NCI-H1436 (cell line): Measurements from ENCODE around the gene TTC28.
"Not testable (repeated sequence)": the region's sequence is repeated elsewhere in the genome, so short reads cannot be mapped to it uniquely, and the experiment has no call there.

ENCODE experiments used
- DNase-seq: peaks from one replicate; lab custom pipeline; 2025; lab: John Stamatoyannopoulos, UW

TTC28 gene

DNA sequence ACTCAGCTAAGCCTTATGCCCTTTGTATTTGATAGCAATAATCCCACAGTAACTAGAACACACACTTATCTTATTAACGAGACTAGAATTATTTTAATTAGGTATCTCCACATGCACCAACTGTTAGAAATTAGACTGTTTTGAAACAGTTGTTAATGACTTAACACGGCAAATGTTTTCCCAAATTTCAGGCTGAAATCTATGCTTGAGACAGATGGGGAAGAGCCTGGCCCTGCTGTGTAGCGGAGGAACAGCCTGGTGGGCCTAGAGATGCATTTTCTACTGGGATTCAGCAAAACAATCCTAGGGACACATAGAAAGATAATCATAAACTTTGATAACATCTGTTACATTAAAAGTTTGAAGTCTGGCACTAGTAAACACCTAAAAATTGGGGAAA lies 273.4 kb downstream of the TTC28 start:
- DNase-seq: no peak

DNA sequence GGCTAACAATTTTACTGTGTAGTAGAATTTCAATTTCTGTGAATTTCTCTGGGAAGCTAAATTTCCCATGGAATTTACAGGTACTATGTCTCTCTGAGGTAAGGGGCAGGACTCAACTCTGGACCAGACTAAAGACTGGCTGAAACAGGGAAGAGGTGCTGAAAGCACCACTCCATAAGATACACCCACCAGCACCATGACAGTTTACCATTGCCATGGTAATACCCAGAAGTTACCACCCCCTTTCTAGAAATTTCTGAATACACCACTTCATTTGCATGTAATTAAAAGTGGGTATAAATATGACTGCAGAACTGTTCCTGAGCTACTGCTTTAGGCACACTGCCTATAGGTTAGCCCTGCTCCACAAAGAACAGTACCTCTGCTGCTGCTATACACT lies 274.1 kb downstream of the TTC28 start:
- no peak for DNase-seq

DNA sequence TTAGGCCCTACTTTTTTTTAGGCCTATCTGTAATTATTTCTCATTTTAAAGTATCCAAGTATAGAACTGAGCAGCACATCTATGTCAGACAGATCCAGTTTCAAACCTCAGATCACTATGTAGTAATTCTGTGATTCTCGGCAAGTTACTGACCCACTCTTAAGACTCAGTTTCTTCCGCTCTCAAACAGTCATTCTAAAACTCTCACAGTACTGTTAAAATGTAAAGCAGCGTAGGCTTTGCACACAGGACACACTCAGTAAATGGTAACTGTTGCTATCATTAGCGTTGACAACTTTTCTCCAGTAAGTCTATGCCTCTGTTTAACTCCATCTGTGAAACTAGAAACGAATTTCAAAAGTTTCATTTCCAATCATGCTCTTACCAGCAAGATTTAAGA lies 277.1 kb downstream of the TTC28 start:
- no peak for DNase-seq

DNA sequence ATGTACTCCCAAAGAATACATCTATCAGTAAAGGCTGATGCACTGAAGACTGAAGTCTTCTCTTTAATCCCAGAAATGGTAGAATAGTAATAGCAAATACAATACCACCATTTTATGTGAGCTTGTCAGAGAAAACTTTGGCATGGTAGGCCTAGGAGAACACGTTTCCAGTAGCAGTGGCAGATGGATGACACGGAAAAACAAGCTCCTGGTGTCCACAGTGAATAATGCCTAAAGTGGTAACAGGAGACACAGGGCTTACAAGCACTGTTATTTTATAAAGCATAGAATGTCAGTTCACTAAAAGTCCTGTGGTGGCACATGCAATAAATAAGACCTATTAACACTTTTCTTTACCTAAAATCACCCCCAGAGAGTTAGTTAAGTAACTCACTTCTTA lies 277.6 kb downstream of the TTC28 start:
- DNase-seq: no peak

DNA sequence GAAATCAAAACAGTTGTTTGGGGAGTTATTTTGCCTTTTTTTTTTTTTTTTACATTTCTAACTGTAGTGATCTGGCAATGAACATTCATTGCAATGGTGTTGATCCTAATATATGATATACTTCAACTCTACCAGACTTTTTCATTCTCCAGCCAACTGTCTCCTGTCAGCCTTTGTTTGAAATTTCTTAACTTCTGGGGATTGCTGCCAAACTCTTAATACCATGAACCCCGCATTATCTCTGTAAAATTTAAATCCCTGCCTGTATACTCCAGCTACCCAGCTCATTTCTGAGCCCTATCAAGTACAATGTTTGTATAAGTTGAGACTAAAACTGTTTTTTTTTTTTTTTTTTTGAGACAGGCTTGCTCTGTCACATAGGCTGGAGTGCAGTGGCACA lies 280.7 kb downstream of the TTC28 start:
- no peak for DNase-seq

DNA sequence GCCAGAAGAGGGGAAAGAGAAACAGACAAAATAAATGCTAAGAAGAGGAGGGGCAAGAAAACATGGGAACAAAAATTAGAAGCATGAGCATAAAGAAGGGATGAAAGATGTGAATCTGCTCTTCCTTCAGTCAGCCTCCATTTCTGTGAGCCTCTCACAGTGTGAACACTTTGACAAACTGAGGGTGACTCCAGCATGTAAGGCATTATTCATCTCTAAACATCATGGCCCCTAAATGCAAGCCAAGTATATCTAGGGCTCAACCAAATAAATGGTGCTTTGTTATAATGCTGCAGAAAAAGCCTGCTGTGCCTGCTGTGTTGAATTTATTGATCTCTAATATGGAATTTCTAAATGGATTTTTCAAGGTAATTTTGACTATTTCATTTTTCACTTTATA lies 281.3 kb downstream of the TTC28 start:
- no peak for DNase-seq

DNA sequence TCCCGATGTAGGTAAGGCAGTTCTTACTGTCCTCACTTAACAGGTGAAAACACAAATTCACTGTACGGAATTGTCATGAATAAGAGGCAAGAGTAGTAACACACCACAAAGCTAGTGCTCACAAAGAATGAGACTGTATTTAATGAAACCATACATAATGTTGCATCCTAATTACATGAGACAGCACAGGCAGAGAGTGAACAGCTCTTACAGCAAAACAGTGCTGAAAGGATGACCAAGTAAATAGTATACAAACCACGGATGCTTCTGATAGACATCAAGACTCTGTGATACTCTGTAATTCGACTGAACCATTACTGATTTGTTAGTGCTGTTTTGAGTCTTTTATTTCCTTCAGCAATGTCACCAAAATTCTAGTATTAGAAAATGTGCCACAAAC lies 282.3 kb downstream of the TTC28 start:
- no peak for DNase-seq

DNA sequence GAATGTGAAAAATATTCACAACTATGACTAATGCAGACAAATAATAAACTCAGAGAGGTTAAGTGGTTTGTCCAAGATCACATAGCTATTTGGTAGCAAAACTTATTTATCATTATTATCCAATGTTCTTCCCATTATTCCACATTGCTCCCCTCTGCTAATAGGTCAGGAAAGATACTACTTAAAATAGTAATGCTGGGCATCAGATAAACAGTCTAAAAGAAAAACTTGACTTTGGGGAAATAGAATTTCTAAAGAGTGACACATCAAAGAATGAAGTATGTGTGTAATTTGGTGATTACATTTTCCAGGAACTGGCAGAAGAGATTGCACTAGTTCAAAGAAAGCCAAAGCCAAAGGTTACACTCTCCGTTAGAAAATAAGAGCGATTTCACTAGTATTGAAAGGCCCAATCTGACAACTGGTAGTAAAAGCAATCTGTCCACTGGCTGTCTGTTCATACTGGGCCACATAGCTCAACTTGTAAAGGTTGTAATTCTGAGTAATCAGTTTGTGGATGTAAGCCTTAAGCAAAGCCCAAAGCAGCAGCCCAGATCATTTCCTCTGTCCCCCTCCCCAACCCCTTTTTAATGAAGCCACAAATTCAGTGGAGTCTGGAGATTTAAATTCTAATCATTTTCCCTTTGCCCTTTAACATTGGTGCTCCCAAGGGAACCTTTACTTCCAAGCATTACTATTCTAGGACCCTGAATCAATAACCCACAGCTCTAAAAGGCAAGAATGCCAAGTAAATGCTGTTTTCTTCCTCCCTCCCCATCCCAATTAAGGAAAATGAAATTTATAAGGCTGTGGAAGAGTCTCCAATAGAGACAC lies 283.5 kb downstream of the TTC28 start:
- no peak for DNase-seq

DNA sequence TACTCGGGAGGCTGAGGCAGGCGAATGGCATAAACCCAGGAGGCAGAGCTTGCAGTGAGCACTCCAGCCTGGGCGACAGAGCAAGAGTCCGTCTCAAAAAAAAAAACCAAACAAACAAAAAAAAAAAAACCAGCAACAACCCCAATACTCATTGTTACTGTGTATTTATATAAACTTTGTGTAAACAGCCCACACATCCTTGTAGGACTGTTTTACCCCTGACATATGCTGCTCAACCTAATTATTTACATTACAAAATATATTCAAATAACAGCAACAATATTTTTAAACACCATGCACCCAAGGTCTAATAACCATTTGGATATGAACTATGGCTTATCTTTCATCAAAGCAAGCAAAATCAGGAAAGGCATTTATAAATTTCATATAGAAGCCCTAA lies 284.1 kb downstream of the TTC28 start:
- DNase-seq: no peak

DNA sequence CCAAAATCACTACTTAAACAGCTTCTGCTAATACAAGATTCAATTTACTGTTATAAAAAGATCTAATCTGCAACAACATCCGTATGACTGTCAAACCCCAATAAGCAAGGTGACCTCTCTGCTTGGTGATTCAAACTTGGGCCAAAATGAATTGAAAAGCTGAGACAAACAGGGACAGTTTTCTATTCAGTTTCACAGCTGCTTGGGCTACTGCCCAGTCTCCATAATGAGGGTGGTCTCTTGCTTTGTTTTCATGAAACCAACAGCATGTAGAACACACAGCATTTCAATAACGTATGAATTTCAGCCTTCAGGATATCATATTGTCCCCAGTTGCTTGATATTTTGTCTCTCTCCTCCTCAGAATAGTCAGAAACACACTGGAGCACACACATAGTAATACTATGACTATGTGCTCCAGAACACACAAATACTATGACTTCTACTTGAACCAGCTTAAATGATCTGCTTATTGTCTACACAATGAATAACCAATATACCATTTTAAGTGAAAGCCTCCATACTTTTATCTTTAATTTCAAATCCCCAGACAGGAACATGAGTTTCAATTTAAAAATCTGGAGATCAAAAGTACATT lies 285.0 kb downstream of the TTC28 start:
- no peak for DNase-seq

DNA sequence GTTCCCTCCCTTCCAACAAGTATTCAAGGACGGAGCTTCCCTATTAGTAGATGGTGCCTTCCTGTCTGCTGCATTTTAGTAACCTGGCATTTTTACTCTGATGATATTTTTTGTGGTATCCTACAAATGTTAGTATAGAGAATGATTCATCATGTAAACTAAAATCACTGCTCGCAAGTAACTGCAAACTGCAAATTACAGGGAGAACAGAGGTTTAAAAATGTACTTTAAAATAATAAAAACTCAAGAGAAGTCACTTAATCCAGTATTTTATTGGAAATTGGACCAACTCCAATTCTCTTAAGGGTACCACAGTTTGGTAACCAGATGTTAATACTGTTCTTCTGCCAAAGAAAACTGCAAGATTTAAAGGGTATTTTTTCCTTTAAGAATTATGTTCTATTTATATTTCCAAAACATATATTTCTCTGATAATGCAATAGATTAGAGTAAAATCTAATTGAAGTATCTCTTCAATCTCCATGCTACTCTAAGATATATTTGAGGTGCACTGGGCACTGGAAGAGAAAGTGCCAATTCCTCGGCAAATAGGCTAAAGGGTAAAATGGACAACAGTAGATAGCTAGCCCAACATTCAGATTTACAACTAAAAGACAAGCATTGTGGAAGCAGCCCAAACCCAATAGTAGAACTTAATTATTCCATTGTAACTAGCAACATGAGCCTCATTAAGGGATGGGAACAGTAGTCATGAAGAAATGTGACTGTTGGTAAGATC lies 298.0 kb downstream of the TTC28 start:
- no peak for DNase-seq

DNA sequence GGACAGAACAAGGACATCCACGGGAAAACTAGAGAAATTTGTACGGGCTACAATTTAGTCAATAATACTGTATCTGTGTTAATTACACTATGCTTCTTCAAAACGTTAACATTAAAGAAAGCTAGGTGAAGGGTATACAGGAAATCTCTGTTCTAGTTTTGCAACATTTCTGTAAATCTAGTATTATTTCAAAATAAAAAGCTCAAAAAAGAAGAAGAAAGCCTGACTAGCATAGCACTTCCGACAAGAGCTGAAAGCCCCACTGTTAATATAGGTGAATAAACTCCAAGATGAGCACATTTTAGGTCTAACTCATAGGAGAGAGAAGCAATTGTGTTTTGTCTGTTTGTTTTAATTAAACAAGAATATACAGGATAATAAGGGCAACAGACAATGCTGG lies 299.7 kb downstream of the TTC28 start:
- no peak for DNase-seq

DNA sequence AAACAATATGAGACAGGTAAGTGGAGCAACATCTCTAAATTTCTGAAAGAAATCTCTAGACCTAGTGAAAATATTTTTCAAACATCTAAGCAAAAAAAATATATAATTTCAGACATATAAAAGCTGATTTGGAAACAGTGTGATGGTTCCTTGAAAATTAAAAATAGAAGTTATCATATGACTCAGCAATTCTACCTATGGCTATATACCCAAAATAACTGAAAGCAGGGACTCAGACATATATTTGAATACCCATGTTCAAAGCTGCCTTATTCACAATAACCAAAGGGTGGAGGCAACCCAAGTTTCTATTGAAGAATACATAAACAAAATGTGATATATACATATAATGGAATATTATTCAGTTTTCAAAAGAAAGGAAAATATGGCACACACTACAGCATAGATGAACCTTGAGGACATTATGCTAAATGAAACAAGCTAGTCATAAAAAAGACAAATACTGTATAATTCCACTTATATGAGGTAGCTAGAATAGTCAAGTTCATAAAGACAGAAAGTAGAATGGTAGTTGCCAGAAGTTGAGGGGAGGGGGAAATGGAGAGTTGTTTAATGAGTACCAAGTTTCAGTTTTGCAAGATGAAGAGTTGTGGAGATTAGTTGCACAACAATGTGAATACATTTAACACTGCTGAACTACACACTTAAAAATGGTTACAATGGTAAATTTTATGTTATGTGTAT lies 300.4 kb downstream of the TTC28 start:
- no peak for DNase-seq

DNA sequence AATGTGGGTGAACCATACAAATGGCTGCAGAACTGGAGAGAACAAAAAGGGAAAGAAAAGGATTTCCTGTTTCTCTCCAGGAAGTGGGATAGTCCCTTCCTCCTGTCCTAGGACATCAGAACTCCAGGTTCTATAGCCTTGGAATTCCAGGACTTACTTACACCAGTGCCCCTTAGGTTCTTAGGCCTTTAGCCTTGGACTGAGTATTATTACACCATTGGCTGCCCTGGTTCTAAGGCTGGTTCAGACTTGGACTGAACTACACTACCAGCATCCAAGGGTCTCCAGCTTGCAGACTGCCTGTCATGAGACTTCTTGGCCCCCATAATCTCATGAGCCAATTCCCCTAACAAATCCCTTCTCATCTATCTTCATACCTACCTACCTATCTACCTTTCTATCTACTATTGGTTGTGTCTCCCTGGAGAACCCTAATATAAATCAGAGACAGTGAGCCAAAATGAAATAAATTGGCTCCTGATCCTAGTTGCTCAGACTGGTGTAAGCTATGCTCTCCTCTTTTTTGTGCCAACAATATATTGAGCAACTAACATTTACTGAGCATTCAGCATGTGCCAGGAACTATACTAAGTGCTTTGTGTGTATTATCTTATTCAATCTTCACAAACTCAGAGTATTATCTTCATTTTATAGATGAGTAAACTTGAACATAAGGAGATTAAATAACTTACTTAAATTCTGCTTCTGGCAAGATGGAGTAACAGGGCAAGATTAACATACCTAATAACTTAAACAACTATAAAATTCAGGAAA lies 303.7 kb downstream of the TTC28 start:
- DNase-seq: no peak

DNA sequence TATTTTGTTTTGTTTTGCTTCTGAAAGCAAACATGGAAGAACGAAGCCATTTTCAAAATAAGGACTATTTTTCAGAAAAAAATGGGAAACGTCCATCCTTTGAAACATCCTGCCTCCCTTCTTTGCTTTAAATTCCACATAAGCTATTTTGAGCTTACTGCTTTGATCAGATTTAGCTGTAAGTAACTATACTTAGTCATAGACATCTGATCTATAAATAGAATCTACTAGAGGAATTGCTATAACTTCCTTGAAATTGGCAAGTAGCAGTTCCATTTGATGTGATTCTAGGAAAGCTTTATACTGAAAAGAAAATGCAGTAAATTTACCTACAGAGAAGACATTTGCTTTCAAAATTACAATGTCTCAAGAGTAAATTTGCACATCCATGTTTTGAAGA lies 305.8 kb downstream of the TTC28 start:
- DNase-seq: no peak

DNA sequence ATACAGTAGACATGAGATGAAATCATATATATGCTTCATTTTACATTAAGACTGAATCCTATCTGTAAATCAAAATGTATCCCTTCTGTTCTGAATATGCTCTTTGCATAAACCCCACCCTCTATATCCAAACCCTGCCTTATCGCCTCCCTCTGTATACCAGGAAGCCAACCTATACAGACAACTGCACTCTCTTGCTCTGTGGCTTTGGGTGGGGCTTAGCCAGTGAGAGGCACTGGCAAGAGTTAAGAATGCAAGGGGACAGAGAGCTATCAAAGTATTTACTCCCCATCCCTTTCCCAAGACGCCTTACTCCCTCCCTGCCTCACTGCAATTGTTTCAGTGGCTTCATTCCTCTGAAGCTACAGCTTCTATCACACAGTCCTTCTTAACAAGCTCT lies 309.8 kb downstream of the TTC28 start:
- no peak for DNase-seq

DNA sequence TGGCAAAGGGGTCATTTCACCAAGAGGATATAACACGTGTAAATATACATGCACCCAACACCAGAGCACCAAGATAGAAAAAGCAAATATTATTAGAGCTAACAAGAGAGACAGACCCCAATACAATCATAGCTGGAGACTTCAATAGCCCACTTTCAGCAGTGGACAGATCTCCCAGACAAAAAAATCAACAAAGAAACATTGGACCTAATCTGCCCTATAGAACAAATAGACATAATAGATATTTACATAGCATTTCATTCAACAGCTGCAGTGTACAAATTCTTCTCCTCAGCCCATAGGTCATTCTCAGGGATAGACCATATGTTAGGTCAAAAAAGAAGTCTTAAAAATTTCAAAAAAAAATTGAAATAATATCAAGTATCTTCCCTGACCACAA lies 312.8 kb downstream of the TTC28 start:
- no peak for DNase-seq

DNA sequence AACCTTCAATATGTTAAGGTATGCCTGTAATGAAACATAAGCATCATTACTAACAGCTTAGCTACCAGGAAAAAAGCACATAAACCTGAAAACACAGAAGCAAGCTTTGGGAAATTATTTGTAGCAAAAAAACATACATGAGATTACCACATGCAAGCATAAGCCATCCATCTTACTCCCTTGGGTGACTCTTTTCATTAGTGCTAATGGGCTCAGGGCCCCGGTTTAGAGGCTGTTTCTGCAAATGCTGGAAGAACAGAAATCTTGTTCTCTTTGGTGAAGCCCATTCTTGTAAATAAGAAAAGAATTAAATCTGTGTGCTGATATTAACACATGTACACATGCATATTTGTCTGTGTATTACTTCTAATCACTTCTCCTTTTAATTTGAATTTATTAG lies 314.3 kb downstream of the TTC28 start:
- no peak for DNase-seq

DNA sequence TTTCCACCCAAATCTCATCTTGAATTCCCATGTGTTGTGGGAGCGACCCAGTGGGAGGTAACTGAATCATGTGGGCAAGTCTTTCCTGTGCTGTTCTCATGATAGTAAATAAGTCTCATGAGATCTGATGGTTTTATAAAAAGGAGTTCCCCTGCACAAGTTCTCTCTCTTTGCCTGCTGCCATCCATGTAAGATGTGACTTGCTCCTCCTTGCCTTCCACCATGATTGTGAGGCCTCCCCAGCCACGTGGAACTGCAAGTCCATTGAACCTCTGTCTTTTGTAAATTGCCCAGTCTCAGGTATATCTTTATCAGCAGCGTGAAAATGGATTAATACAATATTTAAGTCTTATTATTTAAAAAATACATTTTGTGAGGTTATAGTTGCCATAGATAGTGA lies 315.5 kb downstream of the TTC28 start:
- not testable (repeated sequence) for DNase-seq

DNA sequence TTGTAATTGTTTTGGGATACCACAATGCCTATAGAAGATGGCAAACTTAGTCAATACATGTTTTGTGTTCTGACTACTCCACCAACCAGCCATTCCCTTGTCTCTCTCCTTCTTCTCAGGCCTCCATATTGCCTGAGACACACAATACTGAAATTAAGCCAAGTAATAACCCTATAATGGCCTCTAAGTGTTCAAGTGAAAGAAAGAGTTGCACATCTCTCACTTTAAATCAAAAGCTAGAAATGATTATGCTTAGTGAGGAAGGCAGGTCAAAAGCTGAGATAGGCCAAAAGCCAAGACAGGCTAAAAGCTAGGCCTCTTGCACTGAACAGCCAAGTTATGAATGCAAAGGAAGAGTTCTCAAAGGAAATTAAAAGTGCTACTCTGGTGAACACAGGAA lies 318.7 kb downstream of the TTC28 start:
- no peak for DNase-seq

DNA sequence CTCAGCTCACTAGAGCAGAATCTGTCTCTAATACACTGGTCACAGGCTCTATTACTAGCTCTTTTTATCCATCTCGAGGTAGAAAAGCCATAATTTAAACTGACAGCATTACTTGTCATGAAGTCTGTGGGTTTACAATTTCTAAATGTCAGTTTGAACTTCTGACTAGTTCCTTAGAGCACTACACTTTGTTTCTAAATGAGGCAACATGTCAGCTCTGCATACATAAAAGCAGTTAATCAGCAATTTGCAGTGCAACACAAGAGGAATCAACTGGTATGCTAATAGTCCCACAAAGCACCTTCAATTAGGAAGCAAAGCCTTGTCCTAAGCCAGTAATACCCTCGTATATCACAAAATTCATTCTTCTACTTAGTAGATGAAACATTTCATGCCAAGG lies 321.3 kb downstream of the TTC28 start:
- DNase-seq: no peak

DNA sequence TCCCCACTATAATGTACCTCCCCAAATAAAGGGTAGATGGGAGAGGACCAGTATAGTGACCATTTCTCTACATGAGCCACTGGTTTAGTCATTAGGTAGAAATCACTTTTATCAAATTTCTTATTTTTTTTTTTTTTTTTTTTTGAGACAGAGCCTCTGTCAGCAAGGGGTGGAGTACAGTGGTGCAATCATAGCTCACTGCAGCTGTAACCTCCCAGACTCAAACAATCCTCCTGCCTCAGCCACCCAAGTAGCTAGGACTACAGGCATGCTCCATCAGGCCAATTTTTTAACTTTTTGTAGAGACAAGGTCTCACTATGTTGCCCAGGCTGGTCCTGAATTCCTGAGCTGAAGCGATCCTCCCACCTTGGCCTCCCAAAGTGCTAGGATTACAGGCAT lies 322.4 kb downstream of the TTC28 start:
- no peak for DNase-seq
